Adrenal gland (tissue), 12 donors: ENCODE measurements around the gene NR2F2. TPM values are rescaled to one million over a fixed set of nuclear protein-coding genes. Genes with fewer than 3 reads are reported as not detected.

Experiments
- DNase-seq, 7 donors: peaks; one replicate each; pipeline ENCODE4 v3.0.0-alpha.2; 2019 to 2020
- H3K27ac ChIP-seq, 5 donors: fragments of 200-600 bp; sonication (generic) in 4 of 5; 1 replicate in 3 of 5; 2 replicates in 2 of 5; pipeline versions ENCODE4 v1.5.1 to v1.8.0; 2016 to 2020; ENCODE audit warnings: mild to moderate bottlenecking in 1 of 5
- H3K27me3 ChIP-seq: fragments of 200-600 bp; 2 replicates; pipeline ENCODE4 v1.8.0; 2021
- H3K36me3 ChIP-seq, 2 donors: fragments of 200-600 bp; replicated peaks in 1 of 2; 1 replicate in 1 of 2; 2 replicates in 1 of 2; pipeline versions ENCODE4 v1.5.1 to v1.8.0; 2018 to 2022
- H3K4me1 ChIP-seq, 2 donors: fragments of 200-600 bp; replicated peaks in 1 of 2; 1 replicate in 1 of 2; 2 replicates in 1 of 2; pipeline versions ENCODE4 v1.5.1 to v1.8.0; 2018 to 2021
- H3K4me3 ChIP-seq, 4 donors: fragments of 200-600 bp; sonication (generic) in 3 of 4; one replicate each; pipeline ENCODE4 v1.5.1; 2016 to 2018
- H3K9me3 ChIP-seq, 3 donors: fragments of 200-600 bp; sonication (generic) in 1 of 3; replicated peaks in 1 of 3; 1 replicate in 2 of 3; 2 replicates in 1 of 3; pipeline versions ENCODE4 v1.5.1 to v1.8.0; 2016 to 2021
- POLR2A ChIP-seq, 2 donors: fragments of 450-650 bp; IDR thresholded peaks; one replicate each; pipeline ENCODE4 v1.6.1; 2017; ENCODE audit warnings: antibody characterized with exemption in 2 of 2, mild to moderate bottlenecking in 2 of 2, moderate library complexity in 1 of 2
- WGBS, 4 donors: extraction: QIAGEN DNeasy Blood & Tissue Kit in 2 of 4; methylation state at CpG; one replicate each; pipeline versions ENCODE4 v1.1.5 to v1.1.7; 2013 to 2017; 5-methylcytosine and 5-hydroxymethylcytosine counted together
- intact Hi-C, 2 donors: fragments of 100-400 bp; cut with DNase I; formaldehyde crosslinking; loops; one replicate each; pipeline versions ENCODE4 v1.14.1 to v1.15.0; 2022 to 2023
- polyA plus RNA-seq, 3 donors: library from polyadenylated mRNA; stranded (reverse); fragments of 200-250 nt in 2 of 3; fragments of 350-450 nt in 1 of 3; fragmentation: Illumina TruSeq in 1 of 3; extraction: RNeasy Lipid Tissue Mini Kit (QIAGEN cat#74804) in 1 of 3; gene quantifications; one replicate each; pipeline ENCODE4 v1.2.3, GENCODE V29; 2013 to 2014
- total RNA-seq, 9 donors: library from RNA; depleted of rRNA in 4 of 9; stranded (reverse); fragments of >200 nt in 4 of 9; fragments of 120-200 nt in 1 of 9; fragmentation: NEBNext Ultra II Directional in 1 of 9; extraction: Animal tissue kit (Norgen Biotek cat#: 25700) in 1 of 9; gene quantifications; one replicate each; pipeline versions ENCODE4 v1.1.0 to v1.2.4, GENCODE V29; 2013 to 2023
- TF ChIP-seq, protein P1 (sequence below), 6 experiments: fragments of 450-650 bp in 4 of 6; fragments of 200-600 bp in 2 of 6; sonication (generic) in 1 of 6; IDR thresholded peaks; 1 replicate in 5 of 6; 2 replicates in 1 of 6; pipeline versions ENCODE4 v1.5.1 to v1.8.0; 2016 to 2021; ENCODE audit warnings: antibody characterized with exemption in 6 of 6, mild to moderate bottlenecking in 2 of 6, moderate library complexity in 1 of 6
- donor health status: healthy with polysubstance abuse.
- donor health status: Bipolar disorder and iron deficiency.
- donor health status: DM: yes; HTN: yes; CAD: no.
- donor health status: DM: no; HTN: no; CAD: no.
- donor health status: DM: no; HTN: no; CAD: no.
- donor health status: DM: yes; HTN: yes; CAD: no.

Gene NR2F2
- total and polyA plus RNA-seq, 12 donors = 13.9 to 113 (median 47.1) TPM

DNA sequence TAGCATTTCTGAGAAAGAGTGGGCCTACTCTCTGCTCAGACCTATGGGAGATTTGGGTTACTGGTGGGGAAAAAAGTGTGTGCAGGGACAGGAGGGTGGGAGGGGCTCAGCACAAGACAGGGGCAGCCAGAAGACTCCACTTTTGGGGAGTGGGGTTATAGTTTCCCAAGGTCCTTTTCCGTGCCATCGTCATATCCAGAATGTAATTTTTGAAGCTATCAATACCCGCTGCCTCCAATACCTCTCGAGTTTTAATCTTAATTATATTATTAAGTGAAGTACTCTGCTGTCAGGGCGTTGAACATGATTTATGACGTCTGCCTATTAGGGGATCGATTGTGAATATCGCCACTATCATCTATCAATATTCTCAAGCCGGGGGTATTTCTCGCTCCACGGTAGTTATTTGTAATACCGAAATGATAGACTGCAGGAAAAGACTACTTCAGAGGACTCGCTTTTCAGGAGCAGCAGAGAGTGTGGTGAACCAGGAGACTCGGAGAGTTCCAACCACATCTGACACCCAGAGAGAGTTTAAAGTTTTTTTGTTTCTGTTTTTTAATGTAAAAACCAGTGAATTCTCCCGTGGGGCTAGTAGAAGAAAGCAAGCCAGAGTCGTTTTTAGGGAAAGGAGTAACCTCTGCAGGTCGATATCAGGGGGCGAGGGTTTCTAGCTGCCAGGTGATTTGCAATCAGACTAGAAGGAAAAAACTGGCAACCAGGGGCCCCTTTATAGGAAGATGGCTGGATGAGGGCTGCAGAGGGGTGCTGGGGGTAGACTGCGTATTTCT is 20.6 kb downstream of the NR2F2 start:
- no peaks in the 10 kb centered on the region for H3K9me3 ChIP-seq
- H3K36me3 ChIP-seq = no peaks in the 10 kb centered on the region
- H3K27ac ChIP-seq = peak overlapping the region; percentile 56 to 93 (median 87)
- no peaks in the 10 kb centered on the region for H3K27me3 ChIP-seq
- no peak for DNase-seq
- H3K4me3 ChIP-seq = peak overlapping the region in 1 of 4 donors; percentile 13
- TF ChIP-seq POLR2A (IDR thresholded peaks at IDR 0.05) = no peak
- TF ChIP-seq, protein P1, sequence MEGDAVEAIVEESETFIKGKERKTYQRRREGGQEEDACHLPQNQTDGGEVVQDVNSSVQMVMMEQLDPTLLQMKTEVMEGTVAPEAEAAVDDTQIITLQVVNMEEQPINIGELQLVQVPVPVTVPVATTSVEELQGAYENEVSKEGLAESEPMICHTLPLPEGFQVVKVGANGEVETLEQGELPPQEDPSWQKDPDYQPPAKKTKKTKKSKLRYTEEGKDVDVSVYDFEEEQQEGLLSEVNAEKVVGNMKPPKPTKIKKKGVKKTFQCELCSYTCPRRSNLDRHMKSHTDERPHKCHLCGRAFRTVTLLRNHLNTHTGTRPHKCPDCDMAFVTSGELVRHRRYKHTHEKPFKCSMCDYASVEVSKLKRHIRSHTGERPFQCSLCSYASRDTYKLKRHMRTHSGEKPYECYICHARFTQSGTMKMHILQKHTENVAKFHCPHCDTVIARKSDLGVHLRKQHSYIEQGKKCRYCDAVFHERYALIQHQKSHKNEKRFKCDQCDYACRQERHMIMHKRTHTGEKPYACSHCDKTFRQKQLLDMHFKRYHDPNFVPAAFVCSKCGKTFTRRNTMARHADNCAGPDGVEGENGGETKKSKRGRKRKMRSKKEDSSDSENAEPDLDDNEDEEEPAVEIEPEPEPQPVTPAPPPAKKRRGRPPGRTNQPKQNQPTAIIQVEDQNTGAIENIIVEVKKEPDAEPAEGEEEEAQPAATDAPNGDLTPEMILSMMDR (IDR thresholded peaks at IDR 0.05) = no peak
- 53 to 62% (median 59%) methylated on average over 19 of the region's 19 CpGs for WGBS, 4 donors
- peaks cover 19 to 36% of the 10 kb centered on the region in 2 donors for H3K4me1 ChIP-seq
- intact Hi-C loops = loop anchor here in 1 of 2 donors (10.0 kb wide), 1 partner anchor 884 kb away; no protein-coding TSS in a partner anchor

DNA sequence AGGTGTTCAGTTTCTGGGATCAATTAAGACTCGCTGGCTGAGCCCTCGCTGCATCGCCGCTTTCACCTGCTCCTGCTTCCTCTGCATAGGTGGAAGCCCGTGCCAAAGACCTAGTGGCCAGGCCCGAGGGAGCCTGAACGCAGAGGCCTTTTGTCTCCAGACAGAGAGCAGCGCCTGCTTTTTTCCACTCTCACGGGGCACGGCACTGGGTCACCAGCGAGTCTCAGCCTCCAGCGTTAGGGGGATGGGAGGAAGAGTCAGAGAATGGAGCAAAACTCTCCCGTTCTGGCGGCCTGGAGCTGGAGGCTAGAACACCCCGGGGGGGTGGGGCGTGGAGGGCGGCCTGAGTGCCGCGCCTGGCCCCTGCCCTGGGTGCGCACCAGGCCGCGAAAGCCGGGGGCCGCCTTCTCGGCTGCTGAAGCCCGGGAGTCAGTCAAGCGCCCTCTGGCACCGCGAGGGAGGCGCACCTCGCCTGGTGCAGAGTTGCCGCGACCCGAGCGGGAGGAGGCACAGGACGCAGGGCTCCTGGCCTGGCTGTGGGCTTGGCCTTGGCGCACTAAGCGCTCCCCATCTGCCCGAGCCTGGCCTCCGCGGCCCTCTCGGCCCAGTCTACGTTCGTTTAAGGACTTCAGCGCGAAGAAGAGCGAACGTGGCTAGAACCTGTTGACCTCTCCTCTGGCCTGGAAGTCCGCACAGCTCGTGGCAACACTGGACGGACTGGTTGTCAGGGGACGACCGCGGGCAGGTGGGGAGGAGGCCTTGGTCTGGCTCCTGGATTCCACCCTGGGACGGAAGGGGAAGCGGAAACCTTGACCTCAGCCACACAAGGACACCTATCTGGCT is 21.5 kb downstream of the NR2F2 start:
- WGBS, 4 donors = 8 to 31% (median 10%) methylated on average over 11 to 56 of the region's 56 CpGs
- peaks cover 19 to 34% of the 10 kb centered on the region in 2 donors for H3K4me1 ChIP-seq
- H3K4me3 ChIP-seq = peak overlapping the region in 1 of 4 donors; percentile 4

DNA sequence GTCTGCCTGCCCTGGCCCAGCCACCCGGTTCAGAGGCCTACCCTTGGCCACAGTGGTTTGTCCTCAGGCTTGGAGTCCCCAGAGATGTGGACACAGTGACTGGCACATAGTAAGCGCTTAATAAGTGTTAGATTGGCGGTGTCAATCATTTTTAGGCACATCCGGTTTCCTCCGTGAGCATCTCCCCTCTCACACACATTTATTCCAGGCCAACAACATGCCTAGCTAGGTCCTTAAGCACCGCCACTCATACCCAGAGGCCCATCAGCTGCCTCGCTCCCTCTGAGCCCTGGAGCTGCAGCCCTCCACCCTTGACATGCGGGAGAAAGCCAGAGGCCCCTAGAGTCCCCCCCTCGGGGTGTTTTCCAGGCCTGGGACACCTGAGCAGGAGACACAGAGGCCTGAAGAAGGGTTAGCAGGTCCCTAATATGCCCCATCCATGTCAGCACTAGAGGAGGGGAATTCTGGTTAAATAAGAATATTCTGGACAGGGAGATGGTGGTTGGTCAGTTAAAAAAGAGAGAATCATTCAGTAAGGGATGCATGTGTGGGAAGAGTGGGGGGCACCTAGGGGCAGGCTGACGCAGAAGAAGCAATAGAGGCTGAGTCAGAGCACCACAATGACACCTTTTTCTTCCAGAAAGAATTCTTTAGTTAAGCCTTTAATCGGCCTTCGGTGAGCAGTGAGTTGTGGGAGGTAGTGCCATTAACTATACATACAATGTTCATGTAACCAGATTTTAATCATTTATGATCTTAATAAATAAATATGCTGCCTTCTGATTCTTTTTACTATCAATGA is 22.3 kb downstream of the NR2F2 start:
- H3K36me3 ChIP-seq = no peaks in the 10 kb centered on the region
- H3K27me3 ChIP-seq = no peaks in the 10 kb centered on the region
- WGBS, 4 donors = 44 to 53% (median 49%) methylated on average over 11 to 12 of the region's 12 CpGs
- H3K4me3 ChIP-seq = peak overlapping the region in 1 of 4 donors; percentile 62
- H3K27ac ChIP-seq = peak overlapping the region; percentile 56 to 93 (median 87)
- H3K4me1 ChIP-seq = peaks cover 19 to 35% of the 10 kb centered on the region in 2 donors
- TF ChIP-seq, protein P1 (IDR thresholded peaks at IDR 0.05) = no peak
- no peak for TF ChIP-seq POLR2A (IDR thresholded peaks at IDR 0.05)
- H3K9me3 ChIP-seq = no peaks in the 10 kb centered on the region
- DNase-seq = peak in 1 of 7 donors; percentile 13
- intact Hi-C loops = loop anchor here in 1 of 2 donors (10.0 kb wide), 1 partner anchor 882 kb away; no protein-coding TSS in a partner anchor

More for the DNA sequence above, 21.5 kb downstream of the NR2F2 start:
- DNase-seq = peak; percentile 56 to 78 (median 71)
- TF ChIP-seq, protein P1 (IDR thresholded peaks at IDR 0.05) = no peak
- TF ChIP-seq POLR2A (IDR thresholded peaks at IDR 0.05) = peak in 1 of 2 donors; percentile 71
- H3K36me3 ChIP-seq = no peaks in the 10 kb centered on the region
- H3K9me3 ChIP-seq = no peaks in the 10 kb centered on the region
- peak overlapping the region; percentile 56 to 93 (median 87) for H3K27ac ChIP-seq
- intact Hi-C loops = loop anchor here in 1 of 2 donors (10.0 kb wide), 1 partner anchor 883 kb away; no protein-coding TSS in a partner anchor
- no peaks in the 10 kb centered on the region for H3K27me3 ChIP-seq
